IMR-90 (cell line): ENCODE data around the gene FANCM. TPM values are rescaled to one million over a fixed set of nuclear protein-coding genes. Genes with fewer than 3 reads are reported as not detected.

ENCODE experiments used
- ATAC-seq: fragments of 200-7000 bp; cut with Tn5 transposase; 2 replicates; pipeline ENCODE4 v1.9.1; 2020; ENCODE audit warnings: low read depth, mild to moderate bottlenecking, moderate library complexity
- BruUV-seq: library from RNA; stranded (reverse); fragments of 400-500 nt; replicated peaks from 2 replicates; lab custom pipeline; 2021; lab: Mats Ljungman, UMichigan
- CTCF ChIA-PET: fragments of 300-600 bp; formaldehyde crosslinking; extraction: SDS; loops from one replicate; lab custom pipeline; 2021; ENCODE audit warnings: antibody characterized with exemption; lab: Yijun Ruan, JAX
- POLR2A ChIA-PET: fragments of 300-600 bp; sonication (Branson Sonifier 250); formaldehyde crosslinking; loops from one replicate; lab custom pipeline; 2022; ENCODE audit warnings: antibody characterized with exemption; ENCODE audit not compliant: unreplicated experiment; lab: Charles Lee
- DNase-seq: peaks from one replicate; pipeline ENCODE4 v3.0.0; 2013
- H2AFZ ChIP-seq: replicated peaks from 2 replicates; pipeline ENCODE3; 2013; ENCODE audit warnings: low read length, mild to moderate bottlenecking; ENCODE audit not compliant: poor library complexity
- H2AK5ac ChIP-seq: 2 replicates; pipeline ENCODE4 v1.6.1; 2013; ENCODE audit warnings: low read depth, low read length, inconsistent platforms
- H2AK9ac ChIP-seq: replicated peaks from 2 replicates; pipeline ENCODE3; 2013; ENCODE audit warnings: mild to moderate bottlenecking, low read depth, low read length, moderate library complexity; ENCODE audit not compliant: poor library complexity
- H2BK120ac ChIP-seq: 2 replicates; pipeline ENCODE4 v1.6.1; 2013; ENCODE audit warnings: low read depth, low read length, inconsistent platforms
- H2BK15ac ChIP-seq: 3 replicates; pipeline ENCODE4 v1.6.1; 2013; ENCODE audit warnings: low read depth, low read length, inconsistent platforms
- H2BK20ac ChIP-seq: 2 replicates; pipeline ENCODE4 v1.6.1; 2013; ENCODE audit warnings: low read depth, mild to moderate bottlenecking, inconsistent platforms, low read length, moderate library complexity
- H2BK5ac ChIP-seq: 2 replicates; pipeline ENCODE4 v1.6.1; 2013; ENCODE audit warnings: mild to moderate bottlenecking, low read depth, low read length, inconsistent platforms; ENCODE audit not compliant: poor library complexity, severe bottlenecking
- H3K14ac ChIP-seq: replicated peaks from 2 replicates; pipeline ENCODE4 v1.6.1; 2013; ENCODE audit warnings: low read depth, low read length, inconsistent platforms
- H3K18ac ChIP-seq: 2 replicates; pipeline ENCODE4 v1.6.1; 2013; ENCODE audit warnings: low read depth, low read length, control low read depth
- H3K23ac ChIP-seq: 2 replicates; pipeline ENCODE4 v1.6.1; 2013; ENCODE audit warnings: low read depth, low read length, inconsistent platforms
- H3K27ac ChIP-seq: 2 replicates; pipeline ENCODE4 v1.5.1; 2013; ENCODE audit warnings: mild to moderate bottlenecking, control low read depth, low read length; ENCODE audit not compliant: insufficient read depth
- H3K27me3 ChIP-seq: 2 replicates; pipeline ENCODE4 v1.6.1; 2013; ENCODE audit warnings: low read length; ENCODE audit not compliant: control insufficient read depth, insufficient read depth
- H3K36me3 ChIP-seq: 2 replicates; pipeline ENCODE4 v1.6.1; 2013; ENCODE audit warnings: low read length, mixed read lengths; ENCODE audit not compliant: control insufficient read depth, insufficient read depth
- H3K4ac ChIP-seq: 2 replicates; pipeline ENCODE4 v1.6.1; 2013; ENCODE audit warnings: low read depth, low read length, inconsistent platforms
- H3K4me1 ChIP-seq: 2 replicates; pipeline ENCODE4 v1.6.1; 2013; ENCODE audit warnings: low read length, mixed read lengths; ENCODE audit not compliant: control insufficient read depth, insufficient read depth
- H3K4me2 ChIP-seq: 2 replicates; pipeline ENCODE4 v1.6.1; 2013; ENCODE audit warnings: low read depth, mild to moderate bottlenecking, control low read depth, low read length, moderate library complexity
- H3K4me3 ChIP-seq: 2 replicates; pipeline ENCODE4 v1.5.1; 2013; ENCODE audit warnings: low read depth, mild to moderate bottlenecking, control low read depth, low read length, moderate library complexity; ENCODE audit not compliant: insufficient read depth
- H3K56ac ChIP-seq: 2 replicates; pipeline ENCODE4 v1.6.1; 2013; ENCODE audit warnings: low read length, inconsistent platforms; ENCODE audit not compliant: insufficient read depth; ENCODE audit errors: extremely low read depth
- H3K79me1 ChIP-seq, 2 experiments: 2 replicates each; pipeline ENCODE4 v1.6.1; 2013; ENCODE audit warnings: low read length in 2 of 2, inconsistent platforms in 1 of 2, low read depth in 1 of 2
- H3K9ac ChIP-seq: 2 replicates; pipeline ENCODE4 v1.6.1; 2013; ENCODE audit warnings: low read depth, low read length, control low read depth
- H3K9me1 ChIP-seq: 2 replicates; pipeline ENCODE4 v1.6.1; 2013; ENCODE audit warnings: low read length, inconsistent platforms; ENCODE audit not compliant: insufficient read depth
- H3K9me3 ChIP-seq: 2 replicates; pipeline ENCODE4 v1.6.1; 2013; ENCODE audit warnings: low read length; ENCODE audit not compliant: control insufficient read depth, insufficient read depth
- H4K20me1 ChIP-seq: 2 replicates; pipeline ENCODE4 v1.6.1; 2013; ENCODE audit warnings: low read length, inconsistent platforms; ENCODE audit not compliant: insufficient read depth
- H4K5ac ChIP-seq: 2 replicates; pipeline ENCODE4 v1.6.1; 2013; ENCODE audit warnings: mild to moderate bottlenecking, low read depth, low read length, control low read depth
- H4K8ac ChIP-seq, 2 experiments: 2 replicates each; pipeline ENCODE4 v1.6.1; 2013; ENCODE audit warnings: low read depth in 2 of 2, low read length in 2 of 2, control low read depth in 1 of 2, inconsistent platforms in 1 of 2
- H4K91ac ChIP-seq: 2 replicates; pipeline ENCODE4 v1.6.1; 2013; ENCODE audit warnings: low read depth, low read length, inconsistent platforms; ENCODE audit not compliant: insufficient read depth
- CEBPB ChIP-seq: IDR thresholded peaks from 2 replicates; pipeline ENCODE4 v1.6.1; 2012; ENCODE audit warnings: low read depth, low read length, improper control_type of control experiment
- CHD1 ChIP-seq: IDR thresholded peaks from 2 replicates; pipeline ENCODE4 v1.6.1; 2012; ENCODE audit warnings: low read depth, low read length, improper control_type of control experiment
- WGBS, 2 experiments: methylation state at CpG; one replicate each; pipeline versions ENCODE4 v1.1.5 to v1.1.7; 2013; ENCODE audit warnings: missing lambda C conversion rate in 2 of 2; ENCODE audit not compliant: insufficient read length in 1 of 2; ENCODE audit errors: extremely low coverage in 2 of 2; 5-methylcytosine and 5-hydroxymethylcytosine counted together
- dilution Hi-C: fragments of 300-500 bp; cut with HindIII; formaldehyde crosslinking; loops from one replicate; pipeline ENCODE4 v1.14.3; 2018; ENCODE audit warnings: low sequenced_read_pairs; ENCODE audit not compliant: unreplicated experiment
- in situ Hi-C: fragments of 300-500 bp; cut with MboI; formaldehyde crosslinking; loops from 3 replicates; pipeline ENCODE4 v1.14.3; 2019; ENCODE audit warnings: low sequenced_read_pairs, inconsistent platforms, mixed read lengths
- intact Hi-C: fragments of 100-400 bp; cut with micrococcal nuclease; formaldehyde crosslinking; loops from 2 replicates; pipeline ENCODE4 v1.10.0; 2022
- polyA plus RNA-seq, 3 experiments: library from polyadenylated mRNA; depleted of rRNA; stranded (reverse); fragments of >200 nt; gene quantifications; 2 replicates each; pipeline ENCODE4 v1.2.3, GENCODE V29; 2012; ENCODE audit warnings: low replicate concordance in 1 of 3
- total RNA-seq: library from RNA; depleted of rRNA; stranded (reverse); fragments of >200 nt; gene quantifications from 2 replicates; pipeline ENCODE4 v1.2.3, GENCODE V29; 2012

FANCM gene
- total and polyA plus RNA-seq, 2 of the 4 experiments (the other 2 are of a cell fraction), result 1.7 to 7.0 TPM

- Histone ChIP-seq H3K4ac (no peak overlapping the region), H3K56ac (no peak overlapping the region), H2AFZ (no peak overlapping the region), H2AK9ac (no peak overlapping the region), H3K27ac (peak overlapping the region; percentile 23; the same call in 1 of the 2 replicates), H3K18ac (peak overlapping the region; percentile 58; the same call in 1 of the 2 replicates), H3K9me1 (peaks cover 3% of the 10 kb centered on the region; the same call in 1 of the 2 replicates), H3K9ac (no peak overlapping the region), H4K20me1 (no peaks in the 10 kb centered on the region), H3K14ac (no peak overlapping the region), H2BK120ac (0 out of 2 replicates have a peak overlapping the region, but pooled peaks have one; percentile 4), H2BK5ac (peak overlapping the region; percentile 26), H3K9me3 (no peaks in the 10 kb centered on the region), H3K79me1 (no peaks in the 10 kb centered on the region), H3K27me3 (no peaks in the 10 kb centered on the region), H2AK5ac (no peak overlapping the region), H3K4me3 (no peak overlapping the region), H3K4me2 (no peak overlapping the region), H3K36me3 (no peaks in the 10 kb centered on the region), H4K91ac (no peak overlapping the region), H4K5ac (no peak overlapping the region), H3K23ac (no peak overlapping the region), H4K8ac (no peak overlapping the region), H3K4me1 (no peaks in the 10 kb centered on the region), H2BK20ac (no peak overlapping the region), H2BK15ac (no peak overlapping the region)
- DNase-seq (peak; percentile 86), ATAC-seq (no peak; the same call in 1 of the 2 replicates)
- no CpG with 5 or more reads among the region's 5 CpGs for WGBS, 2 experiments
- dilution Hi-C loops, result no loop called here
- no TSS peak for BruUV-seq
- intact Hi-C loops, result no loop called here
- in situ Hi-C loops, result no loop called here
- ChIA-PET POLR2A (no interaction called here), CTCF (no interaction called here)
- TF ChIP-seq CEBPB (peak; percentile 77), CHD1 (no peak)
Observed at GRCh38 chr14:45177076-45177475, 41.3 kb downstream of the FANCM start.
